Sigmoid colon (tissue), 4 donors: ENCODE results near the gene ABAT.

ENCODE experiments used
- CTCF ChIP-seq, 4 experiments: fragments of 450-650 bp in 3 of 4; fragments of 200-600 bp in 1 of 4; IDR thresholded peaks; one replicate each; pipeline ENCODE4 v1.5.1; 2016 to 2019; ENCODE audit warnings: antibody characterized with exemption in 4 of 4, mild to moderate bottlenecking in 3 of 4, moderate library complexity in 2 of 4
- EP300 ChIP-seq, 4 donors: sonication (generic); formaldehyde crosslinking; IDR thresholded peaks; one replicate each; pipeline ENCODE4 v1.6.1; 2017; ENCODE audit warnings: antibody characterized with exemption in 4 of 4
- POLR2AphosphoS5 ChIP-seq, 4 donors: sonication (generic); formaldehyde crosslinking; IDR thresholded peaks; one replicate each; pipeline ENCODE4 v1.6.1; 2017; ENCODE audit warnings: antibody characterized with exemption in 4 of 4

- TF ChIP-seq CTCF (IDR thresholded peaks at IDR 0.05) = no peak
- no peak for TF ChIP-seq POLR2AphosphoS5 (IDR thresholded peaks at IDR 0.05)
- no peak for TF ChIP-seq EP300 (IDR thresholded peaks at IDR 0.05)
Observed at GRCh38 chr16:8683640-8684039, 9.2 kb downstream of the ABAT start.
